Stimulated activated CD8-positive, alpha-beta memory T cell treated with anti-CD3 and anti-CD28 coated beads, Interleukin-4, amount 100 ng/mL, for 4 hours (primary cell): Measurements from ENCODE around the gene MESP2.

Experiments used
- DNase-seq, 2 donors: peaks; one replicate each; pipeline ENCODE4 v3.0.0-alpha.2; 2020; ENCODE audit warnings: low read depth in 2 of 2, low spot score in 1 of 2

Gene MESP2

DNA sequence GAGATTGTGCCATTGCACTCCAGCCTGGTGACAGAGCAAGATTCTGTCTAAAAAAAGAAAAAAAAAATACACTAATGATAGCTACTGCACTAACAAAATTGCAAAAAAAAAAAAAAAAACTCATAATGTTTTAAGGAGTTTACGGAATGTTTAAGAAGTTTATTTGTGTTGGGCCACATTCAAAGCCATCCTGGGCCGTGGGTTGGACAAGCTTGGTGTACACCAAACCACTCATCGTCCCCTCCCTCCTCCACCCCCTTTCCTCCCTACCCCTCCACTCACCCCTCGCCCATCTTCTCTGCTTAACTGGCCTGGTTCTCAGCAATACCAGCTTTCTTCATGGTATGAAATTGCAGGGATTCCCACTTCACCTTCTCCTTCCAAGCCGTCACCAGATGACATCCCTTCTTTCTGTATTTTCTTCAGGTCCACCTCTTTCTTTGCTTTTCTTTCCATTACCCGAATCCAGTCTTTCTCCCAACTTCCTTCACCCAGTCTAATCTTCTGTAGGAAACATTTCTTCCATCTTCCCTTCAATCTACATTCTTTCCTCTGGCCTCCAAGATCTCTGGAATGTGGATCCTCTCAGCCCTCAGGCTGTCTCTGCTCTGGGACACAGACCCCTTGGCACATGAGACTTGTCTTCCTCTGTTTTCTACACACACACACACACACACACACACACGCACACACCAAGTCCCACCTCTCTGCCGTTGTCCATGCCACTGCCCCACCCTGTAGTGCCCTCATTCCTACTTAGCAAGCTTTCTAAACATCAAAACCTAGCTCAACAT, 21.6 kb upstream of the MESP2 start:
- DNase-seq, result no peak

GRCh38 chr15:89755701-89756100, 20.4 kb upstream of the MESP2 start:
- no peak for DNase-seq

- DNase-seq, result no peak
Measured at GRCh38 chr15:89756897-89757296, 19.2 kb upstream of the MESP2 start.

- no peak for DNase-seq
Measured at GRCh38 chr15:89758283-89758682, 17.8 kb upstream of the MESP2 start.

GRCh38 chr15:89758981-89759380, 17.2 kb upstream of the MESP2 start:
- DNase-seq, result no peak

DNA sequence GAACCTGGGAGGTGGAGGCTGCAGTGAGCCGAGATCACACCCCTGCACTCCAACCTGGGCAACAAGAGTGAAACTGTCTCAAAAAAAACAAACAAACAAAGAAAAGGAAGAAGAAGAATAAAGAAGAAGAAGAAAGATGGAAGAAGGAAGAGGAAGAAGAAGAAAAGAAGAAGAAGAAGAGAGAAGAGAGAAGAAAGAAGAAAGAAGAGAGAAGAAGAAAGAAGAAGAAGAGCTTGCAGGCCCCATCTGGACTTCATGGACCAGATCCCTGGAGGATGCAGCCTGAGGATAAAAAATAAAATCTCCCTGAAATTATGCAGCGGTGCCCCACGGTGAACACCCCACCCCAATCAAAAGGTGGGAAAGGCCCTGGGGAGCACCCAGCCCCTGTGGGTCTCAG, 16.3 kb upstream of the MESP2 start:
- no peak for DNase-seq

- DNase-seq, result peak in 1 of 2 donors; percentile 20
Measured at GRCh38 chr15:89760303-89761008, 15.7 kb upstream of the MESP2 start.

- no peak for DNase-seq
Measured at GRCh38 chr15:89761009-89761831, 14.9 kb upstream of the MESP2 start.

GRCh38 chr15:89761929-89762328, 14.2 kb upstream of the MESP2 start:
- DNase-seq, result no peak

GRCh38 chr15:89765694-89766093, 10.4 kb upstream of the MESP2 start:
- no peak for DNase-seq

DNA sequence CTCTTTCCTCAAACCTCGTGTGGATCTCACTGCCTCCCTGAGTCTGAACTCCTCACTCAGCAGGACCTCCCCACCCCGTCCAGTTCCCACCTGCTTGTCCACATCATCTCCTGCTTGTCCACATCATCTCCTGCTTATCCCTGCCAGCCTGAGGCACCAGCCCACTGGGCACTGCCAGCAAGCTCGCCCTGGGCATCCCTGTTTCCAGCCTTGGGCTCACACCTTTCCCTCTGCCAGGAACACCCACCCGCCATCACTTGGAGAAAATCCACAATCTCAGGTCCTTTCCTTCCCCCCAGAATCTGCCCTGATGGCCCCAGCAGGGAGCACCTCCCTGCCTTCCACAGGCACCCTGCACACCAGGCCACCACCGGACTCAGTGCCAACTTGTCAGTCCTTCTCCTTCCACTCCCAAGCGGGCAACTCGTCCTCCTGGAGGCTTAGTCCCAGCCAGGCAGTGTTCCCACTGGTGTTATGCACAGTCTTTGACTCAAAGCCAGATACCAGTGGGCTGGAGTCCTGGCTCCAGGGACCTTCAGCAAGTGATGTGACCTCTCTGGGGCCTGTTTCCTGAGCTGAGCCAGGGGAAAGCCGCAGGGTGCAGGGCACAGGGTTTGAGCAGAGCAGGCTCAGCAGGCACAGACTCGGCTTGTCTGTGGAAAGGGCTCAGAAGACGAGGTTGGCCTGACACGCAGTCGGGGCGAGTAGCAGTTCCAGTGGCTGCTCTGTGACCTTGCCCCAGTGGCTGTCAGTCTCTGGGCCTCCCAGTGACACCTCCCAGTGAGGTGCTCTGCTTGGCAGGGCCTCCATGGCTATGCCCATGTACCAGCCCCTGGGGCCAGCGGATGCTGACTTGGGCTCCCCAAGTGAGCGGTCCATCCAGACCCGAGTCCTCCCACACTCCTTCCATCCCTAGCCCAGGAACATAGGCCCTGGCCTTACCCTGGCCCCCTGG, 9.5 kb upstream of the MESP2 start:
- DNase-seq, result no peak

DNA sequence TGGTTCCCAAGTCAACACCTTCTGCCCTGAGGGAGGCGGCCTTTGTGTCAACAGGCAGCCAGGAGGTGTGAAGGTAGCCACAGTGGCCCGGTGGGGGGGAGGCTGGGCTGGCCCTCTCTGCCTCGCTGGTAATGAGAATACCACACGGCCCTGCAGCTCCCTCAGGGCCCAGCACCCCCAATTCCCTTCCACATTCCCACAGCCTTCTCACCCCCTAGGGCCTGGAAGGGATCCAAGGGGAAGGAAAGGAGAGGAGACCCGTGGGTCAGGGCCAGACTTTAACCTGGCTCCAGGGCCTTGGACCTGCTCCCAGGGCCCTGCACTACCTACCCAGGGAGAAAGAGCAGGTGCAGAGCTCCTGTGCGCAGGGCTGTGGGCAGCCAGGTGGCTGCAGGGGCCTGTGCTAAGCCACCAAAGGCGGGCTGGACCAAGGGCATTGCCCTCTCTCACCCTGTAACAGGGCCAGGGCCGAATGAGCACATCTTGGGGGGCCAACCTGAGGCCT, 8.7 kb upstream of the MESP2 start:
- DNase-seq, result no peak

DNA sequence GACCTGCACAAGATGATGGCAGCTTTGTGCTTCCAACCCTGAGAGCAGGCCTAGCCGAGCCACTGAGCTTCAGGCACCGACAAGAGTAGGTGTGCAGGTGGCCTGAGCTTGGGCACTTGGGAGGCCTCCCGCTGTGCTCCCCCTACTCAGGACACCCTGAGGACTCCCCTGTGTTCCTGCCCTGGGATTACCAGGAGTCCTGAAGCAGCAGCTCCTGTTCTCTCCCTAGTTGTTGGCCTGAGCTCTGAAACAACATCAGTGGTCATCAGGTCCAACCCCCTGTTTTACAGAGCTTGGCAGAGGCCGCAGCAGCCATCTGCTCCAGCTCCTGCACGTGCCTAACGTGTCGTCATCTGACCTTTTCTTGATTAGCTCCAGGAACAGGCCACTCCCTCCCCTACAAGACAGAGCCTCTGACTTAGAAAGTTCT, 8.0 kb upstream of the MESP2 start:
- no peak for DNase-seq

DNA sequence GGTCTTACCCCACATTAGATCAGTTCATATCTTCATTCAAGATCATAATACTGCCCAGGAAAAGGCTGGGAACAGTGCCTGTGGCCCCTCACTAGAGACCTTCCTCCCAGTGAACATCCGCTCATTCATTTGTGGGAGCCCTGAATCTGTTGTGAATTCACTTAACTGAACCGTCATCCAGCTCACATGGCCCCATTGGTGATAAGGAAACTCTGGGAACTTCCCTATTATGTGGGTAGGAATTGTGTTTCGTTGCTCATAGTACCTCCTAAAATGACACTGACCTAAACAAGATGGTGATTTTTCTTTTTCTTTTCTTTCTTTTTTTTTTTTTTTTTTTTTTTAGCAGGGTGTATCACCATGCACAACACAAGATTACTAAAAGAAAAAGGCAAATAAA, 6.8 kb upstream of the MESP2 start:
- DNase-seq, result no peak

GRCh38 chr15:89770041-89770440, 6.1 kb upstream of the MESP2 start:
- DNase-seq, result no peak

DNA sequence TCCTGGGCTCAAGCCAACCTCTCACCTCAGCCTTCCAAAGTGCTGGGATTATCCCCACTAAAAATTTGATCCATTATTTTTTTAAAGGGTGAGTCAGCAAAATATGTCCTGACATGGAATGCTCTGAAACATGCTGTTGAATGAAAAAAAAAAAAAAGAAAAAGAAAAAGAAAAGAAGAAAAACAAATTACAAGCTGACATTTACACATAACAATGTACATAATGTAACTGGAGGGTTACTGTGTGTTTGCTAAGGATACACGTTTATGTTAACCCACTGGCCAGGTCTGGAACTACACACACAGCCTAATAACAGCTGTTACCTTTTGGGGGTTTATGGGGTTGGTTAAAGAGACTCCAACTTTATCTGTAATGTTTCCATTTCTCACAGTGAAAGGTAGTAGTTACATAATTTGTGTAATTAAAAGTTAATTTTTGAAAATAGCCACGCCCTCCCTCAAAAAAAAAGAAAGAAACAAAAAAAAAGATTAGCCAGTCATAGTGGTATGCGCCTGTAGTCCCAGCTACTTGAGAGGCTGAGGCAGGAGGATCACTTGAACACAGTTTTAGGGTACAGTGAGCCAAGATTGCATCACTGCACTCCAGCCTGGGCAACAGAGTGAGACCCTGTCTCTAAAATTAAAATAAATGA, 3.1 kb upstream of the MESP2 start:
- no peak for DNase-seq

DNA sequence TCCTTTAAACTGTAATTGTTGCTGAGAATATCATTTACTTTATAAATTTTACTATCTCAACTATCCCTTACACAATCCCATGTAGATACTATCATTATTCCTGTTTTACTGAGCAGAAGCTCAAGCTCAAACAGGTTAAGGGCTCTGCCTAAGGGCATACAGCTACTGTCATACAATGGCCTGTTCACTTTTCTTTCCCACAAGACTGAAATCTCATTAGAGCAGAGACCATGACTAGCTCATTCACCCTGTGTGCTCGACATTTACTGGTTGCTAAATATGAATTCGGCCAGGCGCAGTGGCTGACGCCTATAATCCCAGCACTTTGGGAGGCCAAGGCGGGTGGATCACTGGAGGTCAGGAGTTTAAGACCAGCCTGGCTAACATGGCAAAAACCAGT, 1.6 kb upstream of the MESP2 start:
- DNase-seq, result no peak

GRCh38 chr15:89775815-89776214, 317 bp upstream of the MESP2 start:
- DNase-seq, result no peak

- DNase-seq, result no peak
Measured at GRCh38 chr15:89777073-89777751, 1.1 kb downstream of the MESP2 start.
